Measurements from ENCODE around the gene SLC29A3. TPM values are rescaled to one million over a fixed set of nuclear protein-coding genes. Genes with fewer than 3 reads are reported as not detected.
A peak's percentile ranks its signal among the peaks of the same experiment; 100 is the strongest.
"Not testable (repeated sequence)": the region's sequence is repeated elsewhere in the genome, so short reads cannot be mapped to it uniquely, and the experiment has no call there.

The SLC29A3 gene
- total and polyA plus RNA-seq, 2 donors = 2.5 to 5.6 TPM

GRCh38 chr10:71351628-71352319 is 32.7 kb downstream of the SLC29A3 start:
- no peaks in the 10 kb centered on the region for H3K27me3 ChIP-seq (ENCODE audit: control insufficient read depth in 2 of 2, insufficient read depth in 1 of 2, low read length in 1 of 2)
- H3K4me1 ChIP-seq (ENCODE audit: control insufficient read depth in 2 of 2, insufficient read depth in 2 of 2, low read length in 2 of 2) = no peaks in the 10 kb centered on the region
- no peak for DNase-seq (ENCODE audit: low read depth in 6 of 9, low spot score in 9 of 9)
- no peaks in the 10 kb centered on the region for H3K9me3 ChIP-seq (ENCODE audit: control insufficient read depth in 2 of 2, insufficient read depth in 1 of 2, low read length in 1 of 2)
- H3K4me3 ChIP-seq (ENCODE audit: low read length in 2 of 2) = no peak overlapping the region
- WGBS = 96% methylated on average over 14 of the region's 14 CpGs
- peaks cover 5 to 8% of the 10 kb centered on the region in 2 donors for H3K36me3 ChIP-seq (ENCODE audit: control insufficient read depth in 2 of 2, insufficient read depth in 2 of 2, low read length in 1 of 2)
- H3K27ac ChIP-seq (ENCODE audit: low read depth in 1 of 2, low read length in 1 of 2) = peak overlapping the region in 1 of 2 donors; percentile 25

GRCh38 chr10:71353639-71354038 is 34.6 kb downstream of the SLC29A3 start:
- H3K4me1 ChIP-seq (ENCODE audit: control insufficient read depth in 2 of 2, insufficient read depth in 2 of 2, low read length in 2 of 2) = peaks cover 0 to 4% of the 10 kb centered on the region in 2 donors
- 77% methylated on average over 9 of the region's 9 CpGs for WGBS
- no peak overlapping the region for H3K4me3 ChIP-seq (ENCODE audit: low read length in 2 of 2)
- no peak for DNase-seq (ENCODE audit: low read depth in 6 of 9, low spot score in 9 of 9)
- H3K9me3 ChIP-seq (ENCODE audit: control insufficient read depth in 2 of 2, insufficient read depth in 1 of 2, low read length in 1 of 2) = no peaks in the 10 kb centered on the region
- H3K36me3 ChIP-seq (ENCODE audit: control insufficient read depth in 2 of 2, insufficient read depth in 2 of 2, low read length in 1 of 2) = peaks cover 8 to 11% of the 10 kb centered on the region in 2 donors
- H3K27me3 ChIP-seq (ENCODE audit: control insufficient read depth in 2 of 2, insufficient read depth in 1 of 2, low read length in 1 of 2) = no peaks in the 10 kb centered on the region
- H3K27ac ChIP-seq (ENCODE audit: low read depth in 1 of 2, low read length in 1 of 2) = no peak overlapping the region

- 97% methylated on average over 7 of the region's 7 CpGs for WGBS
- no peak for DNase-seq (ENCODE audit: low read depth in 6 of 9, low spot score in 9 of 9)
- H3K4me3 ChIP-seq (ENCODE audit: low read length in 2 of 2) = no peak overlapping the region
- no peak overlapping the region for H3K27ac ChIP-seq (ENCODE audit: low read depth in 1 of 2, low read length in 1 of 2)
- peaks cover 11 to 13% of the 10 kb centered on the region in 2 donors for H3K36me3 ChIP-seq (ENCODE audit: control insufficient read depth in 2 of 2, insufficient read depth in 2 of 2, low read length in 1 of 2)
- H3K27me3 ChIP-seq (ENCODE audit: control insufficient read depth in 2 of 2, insufficient read depth in 1 of 2, low read length in 1 of 2) = no peaks in the 10 kb centered on the region
- H3K9me3 ChIP-seq (ENCODE audit: control insufficient read depth in 2 of 2, insufficient read depth in 1 of 2, low read length in 1 of 2) = no peaks in the 10 kb centered on the region
- H3K4me1 ChIP-seq (ENCODE audit: control insufficient read depth in 2 of 2, insufficient read depth in 2 of 2, low read length in 2 of 2) = peaks cover 0 to 6% of the 10 kb centered on the region in 2 donors
Observed at GRCh38 chr10:71354776-71355175, 35.7 kb downstream of the SLC29A3 start.

- H3K4me1 ChIP-seq (ENCODE audit: control insufficient read depth in 2 of 2, insufficient read depth in 2 of 2, low read length in 2 of 2) = peaks cover 0 to 6% of the 10 kb centered on the region in 2 donors
- 97% methylated on average over 12 of the region's 12 CpGs for WGBS
- H3K9me3 ChIP-seq (ENCODE audit: control insufficient read depth in 2 of 2, insufficient read depth in 1 of 2, low read length in 1 of 2) = no peaks in the 10 kb centered on the region
- peaks cover 11 to 13% of the 10 kb centered on the region in 2 donors for H3K36me3 ChIP-seq (ENCODE audit: control insufficient read depth in 2 of 2, insufficient read depth in 2 of 2, low read length in 1 of 2)
- DNase-seq (ENCODE audit: low read depth in 6 of 9, low spot score in 9 of 9) = no peak
- no peak overlapping the region for H3K4me3 ChIP-seq (ENCODE audit: low read length in 2 of 2)
- no peak overlapping the region for H3K27ac ChIP-seq (ENCODE audit: low read depth in 1 of 2, low read length in 1 of 2)
- no peaks in the 10 kb centered on the region for H3K27me3 ChIP-seq (ENCODE audit: control insufficient read depth in 2 of 2, insufficient read depth in 1 of 2, low read length in 1 of 2)
Observed at GRCh38 chr10:71355886-71356285, 36.8 kb downstream of the SLC29A3 start.

- 92% methylated on average over 7 of the region's 7 CpGs for WGBS
- no peaks in the 10 kb centered on the region for H3K27me3 ChIP-seq (ENCODE audit: control insufficient read depth in 2 of 2, insufficient read depth in 1 of 2, low read length in 1 of 2)
- H3K9me3 ChIP-seq (ENCODE audit: control insufficient read depth in 2 of 2, insufficient read depth in 1 of 2, low read length in 1 of 2) = no peaks in the 10 kb centered on the region
- H3K36me3 ChIP-seq (ENCODE audit: control insufficient read depth in 2 of 2, insufficient read depth in 2 of 2, low read length in 1 of 2) = peaks cover 11 to 23% of the 10 kb centered on the region in 2 donors
- H3K4me1 ChIP-seq (ENCODE audit: control insufficient read depth in 2 of 2, insufficient read depth in 2 of 2, low read length in 2 of 2) = peaks cover 0 to 6% of the 10 kb centered on the region in 2 donors
- no peak overlapping the region for H3K27ac ChIP-seq (ENCODE audit: low read depth in 1 of 2, low read length in 1 of 2)
- no peak for DNase-seq (ENCODE audit: low read depth in 6 of 9, low spot score in 9 of 9)
- no peak overlapping the region for H3K4me3 ChIP-seq (ENCODE audit: low read length in 2 of 2)
Observed at GRCh38 chr10:71357792-71358265, 38.8 kb downstream of the SLC29A3 start.

- WGBS = 88% methylated on average over 8 of the region's 8 CpGs
Observed at GRCh38 chr10:71358277-71358676, 39.2 kb downstream of the SLC29A3 start.

GRCh38 chr10:71358906-71359305 is 39.8 kb downstream of the SLC29A3 start:
- H3K9me3 ChIP-seq (ENCODE audit: control insufficient read depth in 2 of 2, insufficient read depth in 1 of 2, low read length in 1 of 2); H3K27ac ChIP-seq (ENCODE audit: low read depth in 1 of 2, low read length in 1 of 2); H3K27me3 ChIP-seq (ENCODE audit: control insufficient read depth in 2 of 2, insufficient read depth in 1 of 2, low read length in 1 of 2); H3K4me1 ChIP-seq (ENCODE audit: control insufficient read depth in 2 of 2, insufficient read depth in 2 of 2, low read length in 2 of 2); H3K4me3 ChIP-seq (ENCODE audit: low read length in 2 of 2); DNase-seq (ENCODE audit: low read depth in 6 of 9, low spot score in 9 of 9): not testable (repeated sequence)
- peaks cover 14 to 23% of the 10 kb centered on the region in 2 donors for H3K36me3 ChIP-seq (ENCODE audit: control insufficient read depth in 2 of 2, insufficient read depth in 2 of 2, low read length in 1 of 2)
- 94% methylated on average over 10 of the region's 10 CpGs for WGBS

More at GRCh38 chr10:71358277-71358676, 39.2 kb downstream of the SLC29A3 start:
- peaks cover 0 to 6% of the 10 kb centered on the region in 2 donors for H3K4me1 ChIP-seq (ENCODE audit: control insufficient read depth in 2 of 2, insufficient read depth in 2 of 2, low read length in 2 of 2)
- H3K27ac ChIP-seq (ENCODE audit: low read depth in 1 of 2, low read length in 1 of 2) = peak overlapping the region in 1 of 2 donors; percentile 17
- peaks cover 14 to 23% of the 10 kb centered on the region in 2 donors for H3K36me3 ChIP-seq (ENCODE audit: control insufficient read depth in 2 of 2, insufficient read depth in 2 of 2, low read length in 1 of 2)
- no peaks in the 10 kb centered on the region for H3K9me3 ChIP-seq (ENCODE audit: control insufficient read depth in 2 of 2, insufficient read depth in 1 of 2, low read length in 1 of 2)
- H3K27me3 ChIP-seq (ENCODE audit: control insufficient read depth in 2 of 2, insufficient read depth in 1 of 2, low read length in 1 of 2) = no peaks in the 10 kb centered on the region
- H3K4me3 ChIP-seq (ENCODE audit: low read length in 2 of 2) = no peak overlapping the region
- DNase-seq (ENCODE audit: low read depth in 6 of 9, low spot score in 9 of 9) = no peak

GRCh38 chr10:71359364-71360046 is 40.4 kb downstream of the SLC29A3 start:
- no peaks in the 10 kb centered on the region for H3K27me3 ChIP-seq (ENCODE audit: control insufficient read depth in 2 of 2, insufficient read depth in 1 of 2, low read length in 1 of 2)
- WGBS = 68% methylated on average over 9 of the region's 9 CpGs
- H3K36me3 ChIP-seq (ENCODE audit: control insufficient read depth in 2 of 2, insufficient read depth in 2 of 2, low read length in 1 of 2) = peaks cover 14 to 24% of the 10 kb centered on the region in 2 donors
- H3K27ac ChIP-seq (ENCODE audit: low read depth in 1 of 2, low read length in 1 of 2) = peak overlapping the region in 1 of 2 donors; percentile 49
- H3K9me3 ChIP-seq (ENCODE audit: control insufficient read depth in 2 of 2, insufficient read depth in 1 of 2, low read length in 1 of 2) = no peaks in the 10 kb centered on the region
- H3K4me3 ChIP-seq (ENCODE audit: low read length in 2 of 2) = no peak overlapping the region
- peaks cover 0 to 6% of the 10 kb centered on the region in 2 donors for H3K4me1 ChIP-seq (ENCODE audit: control insufficient read depth in 2 of 2, insufficient read depth in 2 of 2, low read length in 2 of 2)
- DNase-seq (ENCODE audit: low read depth in 6 of 9, low spot score in 9 of 9) = peak in 1 of 9 donors; percentile 22

GRCh38 chr10:71360735-71361134 is 41.7 kb downstream of the SLC29A3 start:
- Histone ChIP-seq H3K27me3 (ENCODE audit: control insufficient read depth in 2 of 2, insufficient read depth in 1 of 2, low read length in 1 of 2) (no peaks in the 10 kb centered on the region), H3K9me3 (ENCODE audit: control insufficient read depth in 2 of 2, insufficient read depth in 1 of 2, low read length in 1 of 2) (no peaks in the 10 kb centered on the region), H3K4me3 (ENCODE audit: low read length in 2 of 2) (no peak overlapping the region), H3K36me3 (ENCODE audit: control insufficient read depth in 2 of 2, insufficient read depth in 2 of 2, low read length in 1 of 2) (peaks cover 14 to 27% of the 10 kb centered on the region in 2 donors), H3K27ac (ENCODE audit: low read depth in 1 of 2, low read length in 1 of 2) (no peak overlapping the region), H3K4me1 (ENCODE audit: control insufficient read depth in 2 of 2, insufficient read depth in 2 of 2, low read length in 2 of 2) (peaks cover 0 to 6% of the 10 kb centered on the region in 2 donors)
- 97% methylated on average over 2 of the region's 2 CpGs for whole genome bisulfite sequencing
- no peak for DNase-seq (ENCODE audit: low read depth in 6 of 9, low spot score in 9 of 9)
